HG03175 (cell line): ENCODE measurements around the gene OBP2A.

ENCODE experiments used
- ATAC-seq: cut with Tn5 transposase; IDR thresholded peaks from one replicate; pipeline ENCODE4 v1.9.1; 2021; ENCODE audit warnings: mild to moderate bottlenecking, moderate library complexity; ENCODE audit not compliant: unreplicated experiment

The OBP2A gene

DNA sequence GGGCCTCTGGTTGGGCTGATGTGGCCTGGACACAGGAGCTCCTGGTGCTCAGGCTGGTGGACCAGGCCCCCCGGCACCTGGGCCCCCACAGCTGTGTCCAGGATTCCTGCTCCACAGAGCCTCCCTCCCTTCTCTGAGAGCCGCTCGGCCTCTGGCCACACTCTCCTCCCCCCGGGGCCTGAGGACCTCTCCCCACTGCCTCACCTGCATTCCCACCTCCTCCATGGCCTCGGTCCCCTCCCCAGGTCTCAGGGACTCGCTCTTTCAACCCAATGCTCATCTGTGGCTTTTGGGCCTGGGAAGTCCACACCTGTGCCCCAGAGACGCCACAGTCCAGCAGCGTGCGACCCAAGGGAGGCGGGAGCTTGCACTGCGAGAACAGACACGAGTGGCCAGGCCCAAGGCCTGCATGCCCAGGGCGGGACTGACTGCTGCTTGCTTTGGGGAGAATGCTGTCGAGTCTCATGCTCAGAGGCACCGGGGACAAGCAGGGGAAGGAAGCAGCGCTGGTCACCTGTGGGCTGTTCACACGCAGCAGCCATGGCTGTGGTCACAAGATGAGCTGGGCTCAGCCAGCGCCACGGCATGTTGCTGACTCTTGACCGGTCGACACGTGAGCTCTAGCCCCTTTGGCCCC lies 30.2 kb downstream of the OBP2A start:
- ATAC-seq = no peak

DNA sequence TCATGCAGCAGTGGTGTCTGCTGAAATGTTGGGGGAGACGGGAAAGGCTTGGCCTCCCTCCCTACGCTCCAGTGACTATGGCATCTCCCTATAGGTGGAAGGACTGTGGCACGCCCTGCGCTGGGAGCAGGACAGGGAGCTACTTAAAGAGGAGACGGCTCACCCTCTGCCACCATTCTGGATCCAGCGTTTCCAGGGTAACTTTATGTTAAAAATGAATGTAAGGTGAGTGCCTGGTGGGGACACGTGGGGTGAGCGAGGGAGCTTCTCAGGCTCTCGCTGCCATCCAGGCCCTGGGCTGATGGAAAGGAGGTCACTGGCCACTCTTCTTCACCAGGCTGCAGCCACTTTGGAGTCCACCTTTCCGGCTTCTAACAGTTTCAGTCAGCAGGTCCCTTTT lies 31.3 kb downstream of the OBP2A start:
- ATAC-seq = no peak

- no peak for ATAC-seq
Observed at GRCh38 chr9:135579356-135579755, 33.4 kb downstream of the OBP2A start.

DNA sequence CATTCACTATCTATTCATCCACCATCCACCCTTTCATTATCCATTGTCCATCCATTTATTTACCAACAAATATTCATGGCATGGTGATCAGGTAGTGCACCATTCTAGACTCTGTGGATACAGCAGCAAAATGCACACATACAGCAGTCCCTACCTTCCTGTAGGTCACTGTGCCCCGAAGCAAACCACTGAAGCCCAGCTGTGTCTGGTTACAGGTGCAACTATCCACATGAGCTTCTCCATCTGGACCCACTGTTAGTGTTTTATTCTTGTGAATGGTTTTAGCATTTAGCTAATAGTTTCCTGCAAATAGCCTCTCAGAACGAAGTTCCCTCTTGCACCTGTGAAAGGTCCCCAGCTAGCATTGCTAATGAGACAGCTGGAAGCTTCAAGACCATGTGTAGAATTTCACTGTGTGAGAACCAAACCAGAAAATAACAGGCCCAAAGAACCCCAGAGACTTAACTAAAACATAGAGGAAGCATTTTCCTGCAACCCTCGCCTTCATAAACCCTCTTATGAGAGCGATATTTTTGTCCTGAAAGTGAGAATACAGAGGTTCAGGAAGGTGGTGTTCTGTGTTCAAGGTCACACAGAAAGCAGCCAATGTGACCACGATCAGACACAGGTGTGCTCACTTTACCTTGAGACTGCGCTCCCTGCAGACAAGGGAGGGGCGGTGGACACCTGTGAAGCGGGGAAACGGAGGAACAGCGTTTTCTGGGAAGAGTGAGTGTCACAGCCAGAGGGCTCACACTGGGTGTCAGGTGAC lies 34.1 kb downstream of the OBP2A start:
- no peak for ATAC-seq

GRCh38 chr9:135580664-135581380 lies 34.9 kb downstream of the OBP2A start:
- ATAC-seq = no peak

- no peak for ATAC-seq
Observed at GRCh38 chr9:135581636-135582426, 35.9 kb downstream of the OBP2A start.

DNA sequence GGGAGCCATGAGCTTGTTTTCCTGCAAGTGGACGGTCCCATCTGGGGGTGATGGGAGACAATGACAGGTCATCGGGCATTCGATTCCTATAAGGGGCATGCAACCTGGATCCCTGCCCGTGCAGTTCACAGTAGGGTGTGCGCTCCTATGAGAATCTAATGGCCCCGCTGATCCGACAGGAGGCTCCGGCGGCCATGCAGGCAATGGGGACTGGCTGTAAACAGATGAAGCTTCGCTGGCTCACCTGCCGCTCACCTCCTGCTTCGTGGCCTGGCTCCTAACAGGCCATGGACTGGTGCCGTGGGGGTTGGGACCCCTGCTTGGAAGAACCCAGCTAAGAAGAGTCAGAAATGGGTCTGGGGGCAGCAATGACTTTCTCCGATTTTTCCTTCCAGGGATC lies 36.6 kb downstream of the OBP2A start:
- no peak for ATAC-seq

- ATAC-seq = no peak
Observed at GRCh38 chr9:135582966-135583687, 37.2 kb downstream of the OBP2A start.

DNA sequence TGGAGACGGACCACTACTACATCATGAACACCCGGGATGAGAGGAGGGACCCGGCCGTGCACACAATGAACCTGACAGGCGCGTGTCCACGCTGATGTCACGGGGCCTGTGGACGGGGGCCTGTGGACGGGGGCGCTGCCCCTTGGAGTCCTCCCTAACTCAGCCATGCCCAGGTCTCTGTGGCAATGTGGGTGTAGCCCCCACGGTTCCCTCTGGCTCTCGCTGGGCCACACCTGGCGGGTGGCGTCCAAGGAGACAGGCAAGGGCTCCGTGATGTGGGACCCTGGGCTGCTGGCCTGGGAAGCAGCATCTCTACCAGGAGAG lies 37.7 kb downstream of the OBP2A start:
- ATAC-seq = no peak

- no peak for ATAC-seq
Observed at GRCh38 chr9:135584371-135584770, 38.4 kb downstream of the OBP2A start.

GRCh38 chr9:135584934-135585333 lies 39.0 kb downstream of the OBP2A start:
- no peak for ATAC-seq

GRCh38 chr9:135586601-135587109 lies 40.7 kb downstream of the OBP2A start:
- no peak for ATAC-seq

DNA sequence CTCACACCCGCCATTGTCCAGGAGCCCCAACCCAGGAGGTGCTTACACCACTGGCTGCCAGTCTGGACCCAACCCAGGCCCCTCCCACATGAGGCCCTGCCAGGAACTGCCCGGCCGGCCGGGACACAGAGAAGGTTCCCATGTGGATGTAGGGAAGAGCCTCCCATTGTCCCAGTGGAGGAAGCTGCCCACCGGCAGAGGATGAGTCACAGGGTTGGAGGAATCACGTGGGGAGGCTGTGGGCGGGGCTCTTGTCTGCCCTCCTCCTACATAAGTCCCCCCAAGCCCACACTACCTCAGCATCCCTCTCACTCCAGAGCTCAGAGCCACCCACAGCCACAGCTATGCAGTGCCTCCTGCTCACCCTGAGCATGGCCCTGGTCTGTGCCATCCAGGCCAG lies 41.7 kb downstream of the OBP2A start:
- ATAC-seq = no peak

DNA sequence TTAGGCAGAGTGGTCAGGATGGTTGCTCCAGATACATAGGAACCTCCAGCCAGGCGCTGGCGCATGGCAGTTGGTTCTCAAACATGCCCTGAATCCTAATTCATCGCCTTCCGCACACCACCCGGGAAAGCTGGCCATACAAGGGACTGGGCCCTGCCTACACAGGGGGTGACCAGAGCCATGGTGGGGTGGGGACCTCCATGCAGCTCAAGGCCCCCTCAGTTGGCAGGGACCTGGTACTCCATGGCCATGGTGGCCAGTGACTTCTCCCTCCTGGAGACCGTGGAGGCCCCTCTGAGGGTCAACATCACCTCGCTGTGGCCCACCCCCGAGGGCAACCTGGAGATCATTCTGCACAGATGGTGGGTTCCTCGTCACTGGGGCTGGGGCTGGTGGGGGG lies 42.4 kb downstream of the OBP2A start:
- no peak for ATAC-seq

DNA sequence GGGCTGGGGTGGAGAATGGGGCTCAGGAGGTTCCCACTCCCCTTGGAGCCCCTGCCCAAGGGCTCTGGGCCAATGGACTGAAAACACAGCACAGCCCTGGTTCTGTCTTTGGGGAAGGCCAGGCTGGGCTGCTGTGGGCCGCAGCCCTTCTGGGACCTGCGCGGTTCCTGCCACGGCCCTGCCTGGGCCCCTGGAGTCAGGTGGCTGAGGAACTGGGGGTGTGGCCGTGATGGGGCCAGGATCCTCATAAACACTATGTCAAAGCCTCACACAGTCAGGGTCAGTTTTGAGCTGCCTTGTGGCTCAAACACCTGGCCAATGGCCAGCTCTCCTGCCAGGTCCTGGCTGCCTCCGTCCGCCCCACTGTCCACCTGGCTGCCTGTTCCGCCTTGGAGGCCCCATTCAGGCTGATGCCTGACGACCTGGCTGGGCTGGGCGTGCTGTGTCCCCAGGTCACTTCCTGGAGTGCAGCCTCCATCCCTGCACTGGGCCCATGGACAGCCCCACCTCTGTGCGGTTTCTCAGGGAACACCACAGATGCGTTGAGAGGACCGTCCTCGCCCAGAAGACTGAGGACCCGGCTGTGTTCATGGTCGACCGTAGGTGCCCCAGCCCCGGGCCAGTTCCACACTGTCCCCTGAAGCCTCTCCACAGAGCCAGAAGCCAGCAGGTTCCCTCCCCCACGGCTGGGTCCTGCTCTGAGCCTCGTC lies 43.1 kb downstream of the OBP2A start:
- no peak for ATAC-seq

- no peak for ATAC-seq
Observed at GRCh38 chr9:135589596-135590485, 43.9 kb downstream of the OBP2A start.

DNA sequence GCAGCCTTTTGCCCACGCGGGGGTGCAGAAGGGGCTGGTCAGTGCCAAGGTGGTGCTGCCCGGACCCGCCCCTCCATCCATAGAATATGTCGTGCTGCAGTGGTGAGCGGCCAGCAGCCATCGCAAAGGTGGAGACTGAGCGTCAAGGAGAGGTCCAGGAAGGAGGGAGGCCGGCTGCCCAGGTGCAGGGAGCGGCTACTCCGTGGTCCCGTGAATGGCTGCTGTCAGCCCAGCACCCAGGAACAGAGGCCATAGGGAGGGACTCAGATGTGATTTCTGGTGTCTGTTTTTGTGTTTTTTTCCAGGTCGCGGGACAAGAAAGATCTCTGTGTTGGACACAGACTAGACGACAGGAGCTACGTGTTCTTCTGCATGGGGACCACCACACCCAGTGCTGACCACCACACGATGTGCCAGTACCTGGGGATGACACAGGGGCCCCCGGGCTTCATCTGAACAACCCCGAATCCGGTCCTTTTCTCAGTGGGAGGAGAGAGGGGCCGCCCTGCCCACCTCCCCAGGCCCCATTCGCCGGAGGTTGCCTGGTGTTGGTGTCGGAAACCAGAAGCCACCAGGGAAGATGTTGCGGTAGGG lies 44.7 kb downstream of the OBP2A start:
- ATAC-seq = no peak

DNA sequence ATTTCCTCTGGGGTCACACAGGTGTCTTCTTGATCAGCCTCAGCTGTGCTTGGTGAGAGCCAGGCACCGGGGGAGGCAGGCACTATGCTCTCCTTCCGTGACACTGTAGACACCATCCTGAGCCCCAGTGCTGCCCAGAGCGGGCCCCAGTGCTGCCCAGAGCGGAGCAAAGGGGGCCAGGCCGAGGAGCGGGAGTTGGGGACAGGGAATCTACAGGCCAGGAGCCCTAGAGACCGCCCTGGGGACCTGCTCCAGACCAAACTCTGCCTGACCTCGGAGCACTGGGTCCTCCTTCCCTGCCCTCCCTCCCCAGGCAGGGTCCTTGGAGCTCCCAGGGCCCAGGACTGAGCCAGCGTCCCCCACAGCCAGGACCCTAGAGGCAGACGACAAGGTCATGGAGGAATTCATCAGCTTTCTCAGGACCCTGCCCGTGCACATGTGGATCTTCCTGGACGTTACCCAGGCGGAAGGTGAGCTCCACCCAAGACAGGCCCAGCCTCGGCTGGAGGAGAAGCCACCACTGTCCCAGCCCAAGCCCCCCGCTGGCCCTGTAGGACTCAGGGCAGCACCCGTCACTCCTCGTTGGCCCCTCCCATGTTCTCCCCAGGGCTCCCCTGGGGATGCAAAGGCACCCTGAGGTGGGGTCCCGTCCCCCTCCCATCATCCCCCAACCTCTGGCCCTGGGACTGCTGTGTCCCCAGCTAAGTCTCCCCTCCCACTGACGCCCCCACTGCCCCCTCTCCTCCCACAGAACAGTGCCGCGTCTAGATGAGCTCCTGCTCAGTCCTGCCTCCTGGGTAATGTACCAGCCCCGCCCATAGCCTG lies 45.8 kb downstream of the OBP2A start:
- ATAC-seq = no peak
